Gastrocnemius medialis (tissue), 4 donors: ENCODE measurements around the gene WDR35. TPM values are rescaled to one million over a fixed set of nuclear protein-coding genes. Genes with fewer than 3 reads are reported as not detected.

Source experiments
- ATAC-seq, 2 donors: fragments of 150-250 bp; one replicate each; pipeline ENCODE4 v1.9.1; 2016
- DNase-seq, 2 donors: peaks; one replicate each; pipeline ENCODE4 v3.0.0-alpha.2; 2019
- H3K27ac ChIP-seq, 4 donors: fragments of 200-600 bp; sonication (generic); 1 replicate in 1 of 4; 2 replicates in 3 of 4; pipeline ENCODE4 v1.5.1; 2016 to 2018; ENCODE audit warnings: mild to moderate bottlenecking in 2 of 4, moderate library complexity in 1 of 4
- H3K27me3 ChIP-seq, 3 donors: fragments of 200-600 bp; sonication (generic) in 2 of 3; 1 replicate in 1 of 3; 2 replicates in 2 of 3; pipeline versions ENCODE4 v1.5.1 to v1.6.0; 2016 to 2019; ENCODE audit warnings: mild to moderate bottlenecking in 1 of 3, moderate library complexity in 1 of 3
- H3K36me3 ChIP-seq, 2 donors: fragments of 200-600 bp; sonication (generic) in 1 of 2; one replicate each; pipeline ENCODE4 v1.5.1; 2017 to 2018
- H3K4me1 ChIP-seq, 2 donors: fragments of 200-600 bp; sonication (generic) in 1 of 2; one replicate each; pipeline ENCODE4 v1.5.1; 2016 to 2017; ENCODE audit warnings: mild to moderate bottlenecking in 2 of 2
- H3K4me3 ChIP-seq, 4 donors: fragments of 200-600 bp; sonication (generic) in 3 of 4; 1 replicate in 1 of 4; 2 replicates in 3 of 4; pipeline ENCODE4 v1.5.1; 2016 to 2019; ENCODE audit warnings: mild to moderate bottlenecking in 2 of 4
- H3K9me3 ChIP-seq, 3 donors: fragments of 200-600 bp; sonication (generic) in 2 of 3; 1 replicate in 1 of 3; 2 replicates in 2 of 3; pipeline ENCODE4 v1.5.1; 2016 to 2019
- CTCF ChIP-seq, 5 experiments: fragments of 450-650 bp in 3 of 5; fragments of 200-600 bp in 2 of 5; sonication (generic) in 2 of 5; IDR thresholded peaks in 4 of 5; conservative IDR thresholded peaks in 1 of 5; 1 replicate in 4 of 5; 2 replicates in 1 of 5; pipeline ENCODE4 v1.5.1; 2016 to 2019; ENCODE audit warnings: antibody characterized with exemption in 5 of 5, mild to moderate bottlenecking in 3 of 5, moderate library complexity in 3 of 5
- POLR2A ChIP-seq, 2 donors: fragments of 450-650 bp; IDR thresholded peaks; one replicate each; pipeline ENCODE4 v1.6.1; 2017; ENCODE audit warnings: antibody characterized with exemption in 2 of 2, mild to moderate bottlenecking in 2 of 2, moderate library complexity in 2 of 2
- in situ Hi-C, 4 donors: fragments of 200-750 bp; cut with MboI; loops; one replicate each; pipeline versions ENCODE4 v1.15.0 to v1.8.0; 2017; ENCODE audit warnings: low sequenced_read_pairs in 4 of 4
- intact Hi-C: fragments of 100-400 bp; cut with DNase I; formaldehyde crosslinking; loops from one replicate; pipeline ENCODE4 v1.15.1; 2023; ENCODE audit warnings: low total_unique reads
- total RNA-seq, 4 donors: library from RNA; depleted of rRNA; stranded (reverse); fragments of >200 nt; gene quantifications; one replicate each; pipeline versions ENCODE4 v1.1.0 to v1.2.3, GENCODE V29; 2016

The WDR35 gene
- total RNA-seq, 4 donors from 2014 or later, result 3.3 to 4.5 (median 3.7) TPM

GRCh38 chr2:19987936-19988335 lies 2.0 kb downstream of the WDR35 start:
- H3K4me3 ChIP-seq, result no peak overlapping the region
- DNase-seq (no peak), ATAC-seq (no peak)
- no peaks in the 10 kb centered on the region for H3K9me3 ChIP-seq
- no peaks in the 10 kb centered on the region for H3K36me3 ChIP-seq
- peaks cover 11 to 19% of the 10 kb centered on the region in 2 donors for H3K4me1 ChIP-seq
- H3K27ac ChIP-seq, result no peak overlapping the region
- peaks cover 0 to 7% (median 0%) of the 10 kb centered on the region in 3 donors for H3K27me3 ChIP-seq
- in situ Hi-C loops (no loop called here), intact Hi-C loops (no loop called here)
- TF ChIP-seq CTCF (IDR thresholded peaks at IDR 0.05 in 4 of 5, conservative IDR thresholded peaks at IDR 0.05 in 1 of 5) (no peak), POLR2A (IDR thresholded peaks at IDR 0.05) (no peak)

GRCh38 chr2:19982268-19982667 lies 7.6 kb downstream of the WDR35 start:
- Histone ChIP-seq H3K27ac (no peak overlapping the region), H3K27me3 (no peaks in the 10 kb centered on the region), H3K4me1 (no peaks in the 10 kb centered on the region), H3K9me3 (no peaks in the 10 kb centered on the region), H3K36me3 (no peaks in the 10 kb centered on the region), H3K4me3 (no peak overlapping the region)
- TF ChIP-seq CTCF (IDR thresholded peaks at IDR 0.05 in 4 of 5, conservative IDR thresholded peaks at IDR 0.05 in 1 of 5) (no peak), POLR2A (IDR thresholded peaks at IDR 0.05) (no peak)
- ATAC-seq (no peak), DNase-seq (no peak)
- in situ Hi-C loops (no loop called here), intact Hi-C loops (no loop called here)

- intact Hi-C loops (no loop called here), in situ Hi-C loops (no loop called here)
- DNase-seq, result no peak
- TF ChIP-seq CTCF (IDR thresholded peaks at IDR 0.05 in 4 of 5, conservative IDR thresholded peaks at IDR 0.05 in 1 of 5) (no peak), POLR2A (IDR thresholded peaks at IDR 0.05) (no peak)
- no peak overlapping the region for H3K27ac ChIP-seq
- H3K4me1 ChIP-seq, result no peaks in the 10 kb centered on the region
- ATAC-seq, result no peak
- H3K9me3 ChIP-seq, result no peaks in the 10 kb centered on the region
- H3K4me3 ChIP-seq, result no peak overlapping the region
- no peaks in the 10 kb centered on the region for H3K36me3 ChIP-seq
- H3K27me3 ChIP-seq, result no peaks in the 10 kb centered on the region
Measured at GRCh38 chr2:19979932-19980331, 10.0 kb downstream of the WDR35 start.

GRCh38 chr2:19973466-19973865 lies 16.4 kb downstream of the WDR35 start:
- no peak overlapping the region for H3K27ac ChIP-seq
- H3K4me1 ChIP-seq, result no peaks in the 10 kb centered on the region
- no peaks in the 10 kb centered on the region for H3K27me3 ChIP-seq
- no peaks in the 10 kb centered on the region for H3K36me3 ChIP-seq
- in situ Hi-C loops (no loop called here), intact Hi-C loops (no loop called here)
- ATAC-seq, result no peak
- TF ChIP-seq CTCF (IDR thresholded peaks at IDR 0.05 in 4 of 5, conservative IDR thresholded peaks at IDR 0.05 in 1 of 5) (no peak), POLR2A (IDR thresholded peaks at IDR 0.05) (no peak)
- no peak for DNase-seq
- H3K4me3 ChIP-seq, result no peak overlapping the region
- no peaks in the 10 kb centered on the region for H3K9me3 ChIP-seq

- ATAC-seq (no peak), DNase-seq (no peak)
- Histone ChIP-seq H3K9me3 (no peaks in the 10 kb centered on the region), H3K4me3 (no peak overlapping the region), H3K4me1 (no peaks in the 10 kb centered on the region), H3K36me3 (no peaks in the 10 kb centered on the region), H3K27me3 (no peaks in the 10 kb centered on the region), H3K27ac (no peak overlapping the region)
- TF ChIP-seq POLR2A (IDR thresholded peaks at IDR 0.05), result no peak
- TF ChIP-seq CTCF (IDR thresholded peaks at IDR 0.05 in 4 of 5, conservative IDR thresholded peaks at IDR 0.05 in 1 of 5), result no peak
- in situ Hi-C loops (no loop called here), intact Hi-C loops (no loop called here)
Measured at GRCh38 chr2:19971691-19972090, 18.2 kb downstream of the WDR35 start.
